CD4-positive, CD25-positive, alpha-beta regulatory T cell (primary cell): ENCODE data around the gene DOK7. TPM values are rescaled to one million over a fixed set of nuclear protein-coding genes. Genes with fewer than 3 reads are reported as not detected.
"Not testable (repeated sequence)": the region's sequence is repeated elsewhere in the genome, so short reads cannot be mapped to it uniquely, and the experiment has no call there.

Experiments
- ATAC-seq, 2 donors: fragments of 150-1000 bp; cut with Tn5 transposase; one replicate each; pipeline ENCODE4 v1.10.0; 2021; ENCODE audit warnings: low read depth in 2 of 2, moderate number of reproducible peaks in 2 of 2, moderate library complexity in 1 of 2
- DNase-seq, 3 donors: peaks; one replicate each; pipeline versions ENCODE4 v3.0.0 to v3.0.0-alpha.2; 2012 to 2022; ENCODE audit warnings: mixed read lengths in 1 of 3
- H3K27ac ChIP-seq: one replicate; pipeline ENCODE4 v1.7.0; 2013; ENCODE audit warnings: mild to moderate bottlenecking, low read length; ENCODE audit not compliant: insufficient read depth, poor library complexity, severe bottlenecking
- H3K27me3 ChIP-seq: one replicate; pipeline ENCODE4 v1.7.0; 2013; ENCODE audit warnings: low read length; ENCODE audit not compliant: control insufficient read depth, insufficient read depth
- H3K36me3 ChIP-seq: one replicate; pipeline ENCODE4 v1.7.0; 2013; ENCODE audit warnings: mild to moderate bottlenecking, low read length, moderate library complexity; ENCODE audit not compliant: control insufficient read depth, insufficient read depth
- H3K4me1 ChIP-seq: 2 replicates; pipeline ENCODE4 v1.7.0; 2013; ENCODE audit warnings: mild to moderate bottlenecking, low read length; ENCODE audit not compliant: insufficient read depth, control insufficient read depth, poor library complexity, severe bottlenecking
- H3K4me3 ChIP-seq: one replicate; pipeline ENCODE4 v1.7.0; 2013; ENCODE audit warnings: low read depth, mild to moderate bottlenecking, low read length, moderate library complexity
- H3K9me3 ChIP-seq, 2 experiments: 1 replicate in 1 of 2; 2 replicates in 1 of 2; pipeline ENCODE4 v1.7.0; 2013; ENCODE audit warnings: low read length in 2 of 2, mild to moderate bottlenecking in 1 of 2, moderate library complexity in 1 of 2; ENCODE audit not compliant: control insufficient read depth in 2 of 2
- H3K27ac Mint-ChIP-seq, 3 donors: one replicate each; pipeline ENCODE4 v1.8.0; 2020 to 2022; ENCODE audit warnings: mild to moderate bottlenecking in 3 of 3, mixed read lengths in 3 of 3, moderate library complexity in 2 of 3
- H3K27me3 Mint-ChIP-seq: one replicate; pipeline ENCODE4 v1.8.0; 2022; ENCODE audit warnings: mild to moderate bottlenecking, mixed read lengths
- H3K36me3 Mint-ChIP-seq: one replicate; pipeline ENCODE4 v1.8.0; 2020; ENCODE audit warnings: mixed read lengths
- H3K4me1 Mint-ChIP-seq, 4 donors: one replicate each; pipeline ENCODE4 v1.8.0; 2020 to 2022; ENCODE audit warnings: mixed read lengths in 4 of 4, mild to moderate bottlenecking in 1 of 4
- H3K4me3 Mint-ChIP-seq, 4 donors: one replicate each; pipeline ENCODE4 v1.8.0; 2020 to 2022; ENCODE audit warnings: mild to moderate bottlenecking in 4 of 4, mixed read lengths in 4 of 4, moderate library complexity in 3 of 4
- H3K9me3 Mint-ChIP-seq, 7 donors: one replicate each; pipeline ENCODE4 v1.8.0; 2020 to 2022; ENCODE audit warnings: mixed read lengths in 7 of 7, mild to moderate bottlenecking in 3 of 7, moderate library complexity in 2 of 7
- polyA plus RNA-seq, 4 donors: library from polyadenylated mRNA; unstranded; fragments of 300-500 nt; fragmentation: Illumina TruSeq; gene quantifications; one replicate each; pipeline ENCODE4 v1.2.3, GENCODE V29; 2021
- total RNA-seq: library from RNA; stranded (reverse); gene quantifications from one replicate; pipeline ENCODE4 v1.2.3, GENCODE V29; 2022

Gene DOK7
- total and polyA plus RNA-seq, 5 donors from 2014 or later, result 0.08 to 0.14 TPM; not detected in 3

GRCh38 chr4:3511601-3512000 is 48.5 kb downstream of the DOK7 start:
- H3K27ac ChIP-seq, H3K4me3 ChIP-seq, H3K27ac Mint-ChIP-seq, DNase-seq, ATAC-seq, H3K9me3 ChIP-seq, H3K27me3 ChIP-seq, H3K4me3 Mint-ChIP-seq, H3K4me1 ChIP-seq, H3K27me3 Mint-ChIP-seq, H3K9me3 Mint-ChIP-seq, H3K4me1 Mint-ChIP-seq: not testable (repeated sequence)
- H3K36me3 Mint-ChIP-seq, result peaks cover 62% of the 10 kb centered on the region
- peaks cover 74% of the 10 kb centered on the region for H3K36me3 ChIP-seq

GRCh38 chr4:3512279-3512678 is 49.2 kb downstream of the DOK7 start:
- H3K9me3 ChIP-seq, result no peaks in the 10 kb centered on the region
- H3K27me3 ChIP-seq, result no peaks in the 10 kb centered on the region
- Mint-ChIP-seq H3K4me3 (no peak overlapping the region), H3K27me3 (no peaks in the 10 kb centered on the region), H3K9me3 (peaks cover 0 to 6% (median 0%) of the 10 kb centered on the region in 7 donors), H3K4me1 (peaks cover 0 to 7% (median 4%) of the 10 kb centered on the region in 4 donors), H3K36me3 (peaks cover 61% of the 10 kb centered on the region), H3K27ac (no peak overlapping the region)
- H3K36me3 ChIP-seq, result peaks cover 74% of the 10 kb centered on the region
- ATAC-seq (no peak), DNase-seq (no peak)
- no peak overlapping the region for H3K4me3 ChIP-seq
- H3K4me1 ChIP-seq, result no peaks in the 10 kb centered on the region
- no peak overlapping the region for H3K27ac ChIP-seq

- H3K27ac Mint-ChIP-seq, result peak overlapping the region in 1 of 3 donors; percentile 42
- no peaks in the 10 kb centered on the region for H3K27me3 Mint-ChIP-seq
- Histone ChIP-seq H3K4me1 (no peaks in the 10 kb centered on the region), H3K27me3 (no peaks in the 10 kb centered on the region), H3K9me3 (no peaks in the 10 kb centered on the region), H3K4me3 (no peak overlapping the region), H3K36me3 (peaks cover 77% of the 10 kb centered on the region), H3K27ac (no peak overlapping the region)
- peaks cover 58% of the 10 kb centered on the region for H3K36me3 Mint-ChIP-seq
- ATAC-seq (no peak), DNase-seq (no peak)
- H3K4me1 Mint-ChIP-seq, result peaks cover 0 to 3% (median 1%) of the 10 kb centered on the region in 4 donors
- no peak overlapping the region for H3K4me3 Mint-ChIP-seq
- peaks cover 0 to 6% (median 0%) of the 10 kb centered on the region in 7 donors for H3K9me3 Mint-ChIP-seq
Measured at GRCh38 chr4:3512719-3513118, 49.6 kb downstream of the DOK7 start.

- H3K27ac Mint-ChIP-seq, result no peak overlapping the region
- H3K36me3 ChIP-seq, result peaks cover 77% of the 10 kb centered on the region
- ATAC-seq, result no peak
Measured at GRCh38 chr4:3513807-3514206, 50.7 kb downstream of the DOK7 start.

GRCh38 chr4:3514221-3514780 is 51.2 kb downstream of the DOK7 start:
- Mint-ChIP-seq H3K27me3 (no peaks in the 10 kb centered on the region), H3K27ac (no peak overlapping the region), H3K4me3 (no peak overlapping the region), H3K36me3 (peaks cover 48% of the 10 kb centered on the region), H3K9me3 (peaks cover 0 to 6% (median 0%) of the 10 kb centered on the region in 7 donors), H3K4me1 (no peaks in the 10 kb centered on the region)
- Histone ChIP-seq H3K27me3 (no peaks in the 10 kb centered on the region), H3K27ac (no peak overlapping the region), H3K4me1 (no peaks in the 10 kb centered on the region), H3K9me3 (no peaks in the 10 kb centered on the region), H3K36me3 (peaks cover 78% of the 10 kb centered on the region), H3K4me3 (no peak overlapping the region)
- ATAC-seq, result no peak
- no peak for DNase-seq

More at GRCh38 chr4:3513807-3514206, 50.7 kb downstream of the DOK7 start:
- no peak overlapping the region for H3K4me3 ChIP-seq
- Mint-ChIP-seq H3K9me3 (peaks cover 0 to 6% (median 0%) of the 10 kb centered on the region in 7 donors), H3K36me3 (peaks cover 49% of the 10 kb centered on the region), H3K27me3 (no peaks in the 10 kb centered on the region), H3K4me1 (no peaks in the 10 kb centered on the region), H3K4me3 (no peak overlapping the region)
- no peaks in the 10 kb centered on the region for H3K9me3 ChIP-seq
- H3K4me1 ChIP-seq, result no peaks in the 10 kb centered on the region
- no peak overlapping the region for H3K27ac ChIP-seq
- no peak for DNase-seq
- no peaks in the 10 kb centered on the region for H3K27me3 ChIP-seq

GRCh38 chr4:3514806-3515501 is 51.8 kb downstream of the DOK7 start:
- H3K27ac Mint-ChIP-seq, result no peak overlapping the region

GRCh38 chr4:3515646-3516045 is 52.5 kb downstream of the DOK7 start:
- DNase-seq (no peak), ATAC-seq (no peak)
- no peak overlapping the region for H3K27ac ChIP-seq
- H3K4me1 ChIP-seq, result no peaks in the 10 kb centered on the region
- peaks cover 79% of the 10 kb centered on the region for H3K36me3 ChIP-seq
- H3K4me3 ChIP-seq, result no peak overlapping the region
- no peaks in the 10 kb centered on the region for H3K9me3 ChIP-seq
- Mint-ChIP-seq H3K9me3 (peaks cover 0 to 6% (median 0%) of the 10 kb centered on the region in 7 donors), H3K36me3 (peaks cover 50% of the 10 kb centered on the region), H3K27me3 (no peaks in the 10 kb centered on the region), H3K4me1 (no peaks in the 10 kb centered on the region), H3K4me3 (no peak overlapping the region), H3K27ac (no peak overlapping the region)
- H3K27me3 ChIP-seq, result no peaks in the 10 kb centered on the region

More at GRCh38 chr4:3514806-3515501, 51.8 kb downstream of the DOK7 start:
- no peak overlapping the region for H3K27ac ChIP-seq
- no peaks in the 10 kb centered on the region for H3K27me3 Mint-ChIP-seq
- DNase-seq (no peak), ATAC-seq (no peak)
- H3K36me3 Mint-ChIP-seq, result peaks cover 48% of the 10 kb centered on the region
- H3K27me3 ChIP-seq, result no peaks in the 10 kb centered on the region
- peaks cover 79% of the 10 kb centered on the region for H3K36me3 ChIP-seq
- peaks cover 0 to 6% (median 0%) of the 10 kb centered on the region in 7 donors for H3K9me3 Mint-ChIP-seq
- no peaks in the 10 kb centered on the region for H3K9me3 ChIP-seq
- no peak overlapping the region for H3K4me3 Mint-ChIP-seq
- no peaks in the 10 kb centered on the region for H3K4me1 ChIP-seq
- no peak overlapping the region for H3K4me3 ChIP-seq
- no peaks in the 10 kb centered on the region for H3K4me1 Mint-ChIP-seq
